H1 (cell line): ENCODE measurements around the gene S100A14.

Source experiments
- CBX5 ChIP-seq: fragments of 300-800, 300-1000 bp; sonication (generic); IDR thresholded peaks from 2 replicates; pipeline ENCODE4 v1.7.1; 2016; ENCODE audit warnings: antibody characterized with exemption, low read length, low read depth
- CEBPB ChIP-seq: IDR thresholded peaks from 2 replicates; pipeline ENCODE4 v1.6.1; 2012; ENCODE audit warnings: low read depth, low read length
- CTCF ChIP-seq, 3 experiments: IDR thresholded peaks; 1 replicate in 2 of 3; 2 replicates in 1 of 3; pipeline versions ENCODE4 v1.5.1 to v1.6.1; 2011; ENCODE audit warnings: low read length in 3 of 3, mild to moderate bottlenecking in 3 of 3, inconsistent platforms in 2 of 3, low read depth in 1 of 3, moderate library complexity in 1 of 3; ENCODE audit not compliant: insufficient read depth in 1 of 3; ENCODE audit errors: control extremely low read depth in 1 of 3
- EP300 ChIP-seq, 2 experiments: IDR thresholded peaks; 1 replicate in 1 of 2; 2 replicates in 1 of 2; pipeline ENCODE4 v1.6.1; 2011 to 2012; ENCODE audit warnings: low read depth in 2 of 2, low read length in 2 of 2, mild to moderate bottlenecking in 2 of 2, borderline replicate concordance in 1 of 2, inconsistent platforms in 1 of 2, moderate library complexity in 1 of 2
- EZH2 ChIP-seq: fragments of 200-600 bp; sonication (generic); IDR thresholded peaks from 2 replicates; pipeline ENCODE4 v1.7.1; 2012; ENCODE audit warnings: low read depth, mild to moderate bottlenecking, moderate library complexity, low read length, inconsistent platforms; ENCODE audit not compliant: severe bottlenecking
- GTF2F1 ChIP-seq: IDR thresholded peaks from 2 replicates; pipeline ENCODE4 v1.6.1; 2012; ENCODE audit warnings: low read depth, low read length, improper control_type of control experiment, borderline replicate concordance
- MAX ChIP-seq: IDR thresholded peaks from 2 replicates; pipeline ENCODE4 v1.6.1; 2012; ENCODE audit warnings: inconsistent platforms
- POLR2A ChIP-seq, 2 experiments: IDR thresholded peaks; 1 replicate in 1 of 2; 2 replicates in 1 of 2; pipeline ENCODE4 v1.6.1; 2011; ENCODE audit warnings: low read depth in 2 of 2, low read length in 2 of 2, mild to moderate bottlenecking in 2 of 2; ENCODE audit errors: control extremely low read depth in 1 of 2
- SRF ChIP-seq: IDR thresholded peaks from 2 replicates; pipeline ENCODE4 v1.6.1; 2011; ENCODE audit warnings: mild to moderate bottlenecking, low read depth, low read length, moderate library complexity
- TCF12 ChIP-seq: IDR thresholded peaks from 2 replicates; pipeline ENCODE4 v1.6.1; 2011; ENCODE audit warnings: low read depth, mild to moderate bottlenecking, low read length
- USF2 ChIP-seq: IDR thresholded peaks from 2 replicates; pipeline ENCODE4 v1.6.1; 2011; ENCODE audit warnings: low read length, improper control_type of control experiment

GRCh38 chr1:153643100-153643499 is 27.0 kb upstream of the S100A14 start:
- TF ChIP-seq TCF12 (no peak), USF2 (no peak), GTF2F1 (no peak), CBX5 (no peak), EZH2 (no peak), EP300 (IDR thresholded peaks at IDR 0.05; ENCODE audit: borderline replicate concordance in 1 of 2, low read depth in 2 of 2, low read length in 2 of 2) (no peak), POLR2A (IDR thresholded peaks at IDR 0.05; ENCODE audit: control extremely low read depth in 1 of 2, low read depth in 2 of 2, low read length in 2 of 2) (no peak), CEBPB (no peak), CTCF (IDR thresholded peaks at IDR 0.05; ENCODE audit: control extremely low read depth in 1 of 3, insufficient read depth in 1 of 3, low read depth in 1 of 3, low read length in 3 of 3) (no peak), MAX (no peak), SRF (no peak)
